Keratinocyte (primary cell): ENCODE measurements around the gene COMMD9. TPM values are rescaled to one million over a fixed set of nuclear protein-coding genes. Genes with fewer than 3 reads are reported as not detected.
A peak's percentile ranks its signal among the peaks of the same experiment; 100 is the strongest.

Source experiments
- DNase-seq: peaks from one replicate; pipeline ENCODE4 v3.0.0-alpha.2; 2011; ENCODE audit warnings: low read depth, missing footprints, low spot score
- FAIRE-seq: peaks from 2 replicates; lab custom pipeline; 2011; peaks lifted over from hg19 to GRCh38; lab: Jason Lieb, UNC
- H2AFZ ChIP-seq: 2 replicates; pipeline ENCODE4 v1.6.0; 2012; ENCODE audit warnings: low read length, control low read depth, inconsistent platforms; ENCODE audit not compliant: control insufficient read depth
- H3K27ac ChIP-seq: 2 replicates; pipeline ENCODE4 v1.5.1; 2011; ENCODE audit warnings: low read length; ENCODE audit not compliant: control insufficient read depth, insufficient read depth
- H3K27me3 ChIP-seq: 3 replicates; pipeline ENCODE4 v1.6.0; 2011; ENCODE audit warnings: low read length; ENCODE audit not compliant: control insufficient read depth, insufficient read depth; ENCODE audit errors: extremely low read depth
- H3K36me3 ChIP-seq, 2 experiments: 2 replicates in 1 of 2; 3 replicates in 1 of 2; pipeline ENCODE4 v1.5.1; 2011; ENCODE audit warnings: low read length in 2 of 2, mild to moderate bottlenecking in 1 of 2; ENCODE audit not compliant: control insufficient read depth in 2 of 2, insufficient read depth in 2 of 2; ENCODE audit errors: extremely low read depth in 1 of 2
- H3K4me1 ChIP-seq: 3 replicates; pipeline ENCODE4 v1.5.1; 2011; ENCODE audit warnings: low read length; ENCODE audit not compliant: control insufficient read depth, insufficient read depth; ENCODE audit errors: extremely low read depth
- H3K4me2 ChIP-seq: 3 replicates; pipeline ENCODE4 v1.6.0; 2011; ENCODE audit warnings: low read depth, low read length; ENCODE audit not compliant: control insufficient read depth, insufficient read depth; ENCODE audit errors: extremely low read depth
- H3K4me3 ChIP-seq, 3 experiments: fragments of 200-600 bp in 1 of 3; sonication (generic) in 1 of 3; 2 replicates in 2 of 3; 3 replicates in 1 of 3; pipeline ENCODE4 v1.5.1; 2011 to 2016; ENCODE audit warnings: low read length in 3 of 3, mild to moderate bottlenecking in 3 of 3, control low read depth in 2 of 3, inconsistent platforms in 1 of 3, low read depth in 1 of 3, mixed read lengths in 1 of 3, mixed run types in 1 of 3, moderate library complexity in 1 of 3; ENCODE audit not compliant: control insufficient read depth in 2 of 3, insufficient read depth in 2 of 3; ENCODE audit errors: extremely low read depth in 1 of 3
- H3K79me2 ChIP-seq: 2 replicates; pipeline ENCODE4 v1.6.0; 2012; ENCODE audit warnings: low read length; ENCODE audit not compliant: control insufficient read depth, insufficient read depth
- H3K9ac ChIP-seq: 3 replicates; pipeline ENCODE4 v1.6.0; 2011; ENCODE audit warnings: low read length; ENCODE audit not compliant: control insufficient read depth, insufficient read depth; ENCODE audit errors: extremely low read depth
- H3K9me1 ChIP-seq: 3 replicates; pipeline ENCODE4 v1.6.0; 2011; ENCODE audit warnings: low read length; ENCODE audit not compliant: control insufficient read depth, insufficient read depth; ENCODE audit errors: extremely low read depth
- H3K9me3 ChIP-seq: 2 replicates; pipeline ENCODE4 v1.5.1; 2012; ENCODE audit warnings: low read depth, low read length; ENCODE audit not compliant: control insufficient read depth
- H4K20me1 ChIP-seq: 3 replicates; pipeline ENCODE4 v1.6.0; 2011; ENCODE audit warnings: low read length; ENCODE audit not compliant: control insufficient read depth, insufficient read depth; ENCODE audit errors: extremely low read depth
- EZH2 ChIP-seq: IDR thresholded peaks from one replicate; pipeline ENCODE4 v1.6.1; 2012; ENCODE audit warnings: inconsistent platforms, mild to moderate bottlenecking, low read length, moderate library complexity
- dilution Hi-C: fragments of 300-500 bp; cut with MboI; formaldehyde crosslinking; loops from one replicate; pipeline ENCODE4 v1.7.0; 2020; ENCODE audit warnings: low sequenced_read_pairs; ENCODE audit not compliant: extremely low pct_ligation_motif_present
- polyA plus RNA-seq, 5 experiments: library from polyadenylated mRNA; depleted of rRNA in 3 of 5; stranded (reverse) in 3 of 5; stranded (forward) in 1 of 5; unstranded in 1 of 5; fragments of >200 nt; gene quantifications; 1 replicate in 1 of 5; 2 replicates in 3 of 5; 3 replicates in 1 of 5; pipeline versions ENCODE4 v1.2.1 to v1.2.3, GENCODE V29; 2011 to 2012; ENCODE audit warnings: missing spikeins in 2 of 5, low read depth in 1 of 5, low replicate concordance in 1 of 5
- TF ChIP-seq, protein P1 (sequence below), 3 experiments: IDR thresholded peaks in 1 of 3; conservative IDR thresholded peaks in 1 of 3; optimal IDR thresholded peaks in 1 of 3; 2 replicates in 2 of 3; 3 replicates in 1 of 3; pipeline versions ENCODE3 to v1.5.1; 2011; ENCODE audit warnings: low read length in 3 of 3, mild to moderate bottlenecking in 3 of 3, moderate library complexity in 2 of 3, control low read depth in 1 of 3, inconsistent platforms in 1 of 3; ENCODE audit not compliant: insufficient read depth in 2 of 3; ENCODE audit errors: extremely low read depth in 1 of 3

Gene COMMD9
- polyA plus RNA-seq, 1 donor (not counting 4 experiments of a cell fraction or from before 2014, with no cell fraction given) = 52.6 TPM

DNA sequence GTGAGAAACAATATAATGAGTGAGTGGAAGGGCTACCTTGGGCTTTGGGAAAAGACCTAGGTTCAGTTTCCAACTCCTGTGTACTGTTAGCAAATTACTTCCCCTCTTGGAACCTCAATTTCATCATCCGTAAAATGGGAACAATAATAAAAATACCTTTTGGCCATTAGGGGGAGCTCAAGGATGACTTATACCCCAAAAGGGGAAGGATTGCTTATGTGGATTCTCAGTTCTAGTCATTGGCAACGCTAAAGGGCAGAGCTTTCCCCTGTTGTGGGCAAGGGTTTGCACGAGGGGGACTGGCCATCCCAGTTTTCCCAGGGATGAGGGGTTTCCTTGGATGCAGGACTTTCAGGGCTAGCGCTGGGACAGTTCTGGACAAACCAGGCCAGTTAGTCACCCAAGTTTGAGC, 3.1 kb upstream of the COMMD9 start:
- no peak for TF ChIP-seq EZH2
- TF ChIP-seq, protein P1, sequence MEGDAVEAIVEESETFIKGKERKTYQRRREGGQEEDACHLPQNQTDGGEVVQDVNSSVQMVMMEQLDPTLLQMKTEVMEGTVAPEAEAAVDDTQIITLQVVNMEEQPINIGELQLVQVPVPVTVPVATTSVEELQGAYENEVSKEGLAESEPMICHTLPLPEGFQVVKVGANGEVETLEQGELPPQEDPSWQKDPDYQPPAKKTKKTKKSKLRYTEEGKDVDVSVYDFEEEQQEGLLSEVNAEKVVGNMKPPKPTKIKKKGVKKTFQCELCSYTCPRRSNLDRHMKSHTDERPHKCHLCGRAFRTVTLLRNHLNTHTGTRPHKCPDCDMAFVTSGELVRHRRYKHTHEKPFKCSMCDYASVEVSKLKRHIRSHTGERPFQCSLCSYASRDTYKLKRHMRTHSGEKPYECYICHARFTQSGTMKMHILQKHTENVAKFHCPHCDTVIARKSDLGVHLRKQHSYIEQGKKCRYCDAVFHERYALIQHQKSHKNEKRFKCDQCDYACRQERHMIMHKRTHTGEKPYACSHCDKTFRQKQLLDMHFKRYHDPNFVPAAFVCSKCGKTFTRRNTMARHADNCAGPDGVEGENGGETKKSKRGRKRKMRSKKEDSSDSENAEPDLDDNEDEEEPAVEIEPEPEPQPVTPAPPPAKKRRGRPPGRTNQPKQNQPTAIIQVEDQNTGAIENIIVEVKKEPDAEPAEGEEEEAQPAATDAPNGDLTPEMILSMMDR (optimal IDR thresholded peaks at IDR 0.05 in 1 of 3, IDR thresholded peaks at IDR 0.05 in 1 of 3, conservative IDR thresholded peaks at IDR 0.05 in 1 of 3; ENCODE audit: extremely low read depth in 1 of 3, insufficient read depth in 2 of 3, low read length in 3 of 3) = peak; percentile 32 to 51 (median 36)
- Histone ChIP-seq H2AFZ (no peak overlapping the region), H3K9me3 (no peaks in the 10 kb centered on the region), H3K4me3 (no peak overlapping the region), H4K20me1 (no peaks in the 10 kb centered on the region), H3K36me3 (no peaks in the 10 kb centered on the region), H3K27ac (no peak overlapping the region), H3K27me3 (no peaks in the 10 kb centered on the region), H3K79me2 (no peaks in the 10 kb centered on the region), H3K9me1 (no peaks in the 10 kb centered on the region), H3K4me1 (peaks cover 4% of the 10 kb centered on the region), H3K4me2 (no peak overlapping the region), H3K9ac (no peak overlapping the region)
- peak; percentile 60 for FAIRE-seq
- dilution Hi-C loops = loop anchor here (25.0 kb wide), 1 partner anchor 95 kb away; no protein-coding TSS in a partner anchor
- no peak for DNase-seq

DNA sequence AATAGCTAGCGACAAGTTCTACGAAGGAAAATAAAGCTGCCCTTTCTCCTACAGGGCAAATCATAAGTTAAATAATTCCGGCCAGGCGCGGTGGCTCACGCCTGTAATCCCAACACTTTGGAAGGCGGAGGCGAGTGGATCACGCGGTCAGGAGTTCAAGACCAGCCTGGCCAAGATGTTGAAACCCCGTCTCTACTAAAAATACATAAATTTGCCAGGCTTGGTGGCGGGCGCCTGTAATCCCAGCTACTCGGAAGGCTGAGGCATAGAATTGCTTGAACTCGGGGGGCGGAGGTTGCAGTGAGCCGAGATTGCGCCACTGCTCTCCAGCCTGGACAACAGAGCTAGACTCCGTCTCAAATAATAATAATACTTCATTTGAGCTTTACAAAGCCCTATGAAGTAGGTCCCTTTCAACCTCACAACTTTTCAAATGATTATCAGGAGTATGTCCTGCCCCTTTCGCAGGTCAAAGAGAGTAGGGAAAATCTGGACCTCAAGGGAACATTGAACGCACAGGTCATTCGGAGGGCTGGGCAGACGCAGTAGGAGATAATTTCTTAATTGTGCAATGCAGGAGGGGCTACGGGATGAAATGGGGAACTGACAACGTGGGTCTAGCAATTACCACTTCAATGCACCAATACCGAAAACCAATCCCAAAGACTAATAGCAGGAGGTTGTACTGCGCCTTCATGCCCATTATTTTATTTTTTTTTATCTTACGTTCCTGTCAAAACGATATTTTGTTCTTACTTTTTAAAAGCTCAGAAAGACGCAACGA, 590 bp downstream of the COMMD9 start:
- peak overlapping the region; percentile 76 for H2AFZ ChIP-seq
- dilution Hi-C loops = loop anchor here (25.0 kb wide), 1 partner anchor 99 kb away; no protein-coding TSS in a partner anchor
- TF ChIP-seq, protein P1 (optimal IDR thresholded peaks at IDR 0.05 in 1 of 3, IDR thresholded peaks at IDR 0.05 in 1 of 3, conservative IDR thresholded peaks at IDR 0.05 in 1 of 3; ENCODE audit: extremely low read depth in 1 of 3, insufficient read depth in 2 of 3, low read length in 3 of 3) = no peak
- TF ChIP-seq EZH2 = no peak
- H3K27ac ChIP-seq = peak overlapping the region; percentile 52
- H4K20me1 ChIP-seq = no peaks in the 10 kb centered on the region
- no peaks in the 10 kb centered on the region for H3K9me3 ChIP-seq
- H3K4me1 ChIP-seq = peaks cover 4% of the 10 kb centered on the region
- no peaks in the 10 kb centered on the region for H3K9me1 ChIP-seq
- peak overlapping the region; percentile 75 for H3K4me2 ChIP-seq
- H3K9ac ChIP-seq = peak overlapping the region; percentile 81
- H3K36me3 ChIP-seq = no peaks in the 10 kb centered on the region
- H3K27me3 ChIP-seq = no peaks in the 10 kb centered on the region
- H3K4me3 ChIP-seq = peak overlapping the region; percentile 63 to 93 (median 85)
- no peak for DNase-seq
- H3K79me2 ChIP-seq = no peaks in the 10 kb centered on the region
- no peak for FAIRE-seq
